GM23248 (cell line): ENCODE measurements around the gene GPR17.

ENCODE experiments used
- EZH2 ChIP-seq: fragments of 200-600 bp; sonication (generic); IDR thresholded peaks from 2 replicates; pipeline ENCODE4 v1.6.1; 2018; ENCODE audit warnings: antibody characterized with exemption, mild to moderate bottlenecking; ENCODE audit not compliant: insufficient read depth, poor library complexity, severe bottlenecking
- EZH2phosphoT487 ChIP-seq: fragments of 200-600 bp; sonication (generic); IDR thresholded peaks from 2 replicates; pipeline ENCODE4 v1.6.1; 2018; ENCODE audit warnings: antibody characterized with exemption, moderate library complexity, mild to moderate bottlenecking, low read depth; ENCODE audit not compliant: insufficient read depth

- TF ChIP-seq EZH2phosphoT487, result no peak
- TF ChIP-seq EZH2, result no peak
Observed at GRCh38 chr2:127634066-127634617, 11.8 kb upstream of the GPR17 start.
